Measurements from ENCODE around the gene PSAT1.

PSAT1 gene

DNA sequence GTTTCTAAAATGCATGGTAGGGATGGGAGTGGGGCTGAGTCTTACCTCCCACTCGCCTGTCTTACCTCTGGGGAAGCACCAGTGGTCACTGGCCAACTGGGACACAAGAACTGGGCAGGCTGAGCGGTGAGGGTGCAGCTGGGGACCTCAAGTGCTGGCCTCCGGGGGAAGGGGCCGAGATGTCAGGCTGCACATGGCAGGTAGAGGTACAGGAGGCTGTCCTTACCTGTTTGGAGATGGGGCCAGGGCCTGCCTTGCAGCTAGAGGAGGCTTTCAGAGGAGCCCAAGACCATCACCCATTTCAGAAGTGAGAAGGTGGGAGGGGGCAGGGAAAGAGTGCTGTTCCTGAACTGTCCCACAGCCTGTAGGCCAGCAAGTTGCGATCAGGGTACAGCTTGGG is 14.2 kb downstream of the PSAT1 start:
- Histone ChIP-seq H3K27me3 (ENCODE audit: insufficient read depth, insufficient read length) (no peaks in the 10 kb centered on the region), H3K9ac (ENCODE audit: insufficient read length, low read depth) (no peak overlapping the region), H3K4me1 (ENCODE audit: insufficient read depth, insufficient read length) (no peaks in the 10 kb centered on the region), H3K36me3 (ENCODE audit: insufficient read depth, insufficient read length, low read length) (peaks cover 85% of the 10 kb centered on the region), H3K4me3 (ENCODE audit: insufficient read length, low read depth) (no peak overlapping the region), H3K9me3 (ENCODE audit: insufficient read depth, low read length) (no peaks in the 10 kb centered on the region)
- TF ChIP-seq YY1 (IDR thresholded peaks at IDR 0.05; ENCODE audit: insufficient read depth, insufficient read length) (no peak), SUZ12 (IDR thresholded peaks at IDR 0.05; ENCODE audit: extremely low read depth, insufficient read depth, insufficient read length) (no peak), ZNF274 (IDR thresholded peaks at IDR 0.05; ENCODE audit: low read depth, low read length) (no peak)
- no peak for DNase-seq (ENCODE audit: low read depth, low spot score)

GRCh38 chr9:78311886-78312524 is 15.1 kb downstream of the PSAT1 start:
- H3K9me3 ChIP-seq (ENCODE audit: insufficient read depth, low read length), result no peaks in the 10 kb centered on the region
- no peak overlapping the region for H3K4me3 ChIP-seq (ENCODE audit: insufficient read length, low read depth)
- H3K4me1 ChIP-seq (ENCODE audit: insufficient read depth, insufficient read length), result no peaks in the 10 kb centered on the region
- H3K9ac ChIP-seq (ENCODE audit: insufficient read length, low read depth), result no peak overlapping the region
- peaks cover 85% of the 10 kb centered on the region for H3K36me3 ChIP-seq (ENCODE audit: insufficient read depth, insufficient read length, low read length)
- no peak for DNase-seq (ENCODE audit: low read depth, low spot score)
- TF ChIP-seq ZNF274 (IDR thresholded peaks at IDR 0.05; ENCODE audit: low read depth, low read length) (no peak), SUZ12 (IDR thresholded peaks at IDR 0.05; ENCODE audit: extremely low read depth, insufficient read depth, insufficient read length) (no peak), YY1 (IDR thresholded peaks at IDR 0.05; ENCODE audit: insufficient read depth, insufficient read length) (no peak)
- H3K27me3 ChIP-seq (ENCODE audit: insufficient read depth, insufficient read length), result no peaks in the 10 kb centered on the region

GRCh38 chr9:78314550-78314949 is 17.6 kb downstream of the PSAT1 start:
- Histone ChIP-seq H3K36me3 (ENCODE audit: insufficient read depth, insufficient read length, low read length) (peaks cover 87% of the 10 kb centered on the region), H3K9ac (ENCODE audit: insufficient read length, low read depth) (no peak overlapping the region), H3K9me3 (ENCODE audit: insufficient read depth, low read length) (no peaks in the 10 kb centered on the region), H3K4me3 (ENCODE audit: insufficient read length, low read depth) (no peak overlapping the region), H3K4me1 (ENCODE audit: insufficient read depth, insufficient read length) (no peaks in the 10 kb centered on the region), H3K27me3 (ENCODE audit: insufficient read depth, insufficient read length) (no peaks in the 10 kb centered on the region)
- no peak for DNase-seq (ENCODE audit: low read depth, low spot score)
- TF ChIP-seq ZNF274 (IDR thresholded peaks at IDR 0.05; ENCODE audit: low read depth, low read length) (no peak), YY1 (IDR thresholded peaks at IDR 0.05; ENCODE audit: insufficient read depth, insufficient read length) (no peak), SUZ12 (IDR thresholded peaks at IDR 0.05; ENCODE audit: extremely low read depth, insufficient read depth, insufficient read length) (no peak)

DNA sequence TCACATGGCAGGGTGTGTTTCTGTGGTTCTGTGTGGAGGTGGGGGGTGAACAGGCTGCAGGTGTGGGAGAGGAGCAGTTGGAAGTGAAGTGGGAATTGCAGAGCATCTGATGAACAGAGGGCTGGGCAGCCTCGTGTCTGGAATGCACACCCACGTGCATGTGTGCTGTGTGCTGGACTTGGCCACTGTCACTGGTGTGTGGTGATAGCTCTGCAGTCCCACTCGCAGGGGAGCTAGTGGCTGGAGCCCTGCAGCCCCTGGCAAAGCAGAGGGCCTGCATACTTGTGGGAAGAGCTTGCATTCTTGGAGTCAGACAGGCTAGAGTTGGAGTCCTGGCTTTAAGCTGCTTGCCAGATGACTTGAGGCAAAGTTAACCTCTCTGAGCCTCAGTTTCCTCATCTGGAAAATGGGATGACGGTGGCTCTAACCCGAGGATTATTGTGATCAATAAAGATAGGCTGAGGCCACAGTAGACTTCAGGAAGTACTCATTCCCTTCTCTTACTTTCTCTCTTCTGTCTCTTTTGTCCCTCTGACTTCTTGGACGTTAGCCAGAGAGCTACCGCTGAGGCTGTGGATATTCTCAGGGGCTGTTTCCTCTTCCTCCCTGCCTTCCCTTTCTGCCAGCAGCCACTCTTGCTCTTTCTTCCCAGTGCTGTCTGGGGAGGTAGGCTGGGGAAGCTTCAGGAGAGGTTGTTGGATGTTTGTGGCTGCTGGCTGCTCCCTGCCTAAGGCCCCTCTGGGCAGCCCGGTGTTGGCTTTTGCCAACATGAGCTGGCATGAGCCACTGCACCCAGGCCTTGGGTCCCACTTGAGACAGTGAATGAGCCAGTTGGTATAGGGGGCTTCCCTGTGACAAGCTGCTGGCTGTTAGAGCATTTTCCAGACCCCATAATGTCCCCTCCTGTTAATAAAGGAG is 18.3 kb downstream of the PSAT1 start:
- Histone ChIP-seq H3K4me1 (ENCODE audit: insufficient read depth, insufficient read length) (no peaks in the 10 kb centered on the region), H3K4me3 (ENCODE audit: insufficient read length, low read depth) (no peak overlapping the region), H3K27me3 (ENCODE audit: insufficient read depth, insufficient read length) (no peaks in the 10 kb centered on the region), H3K36me3 (ENCODE audit: insufficient read depth, insufficient read length, low read length) (peaks cover 87% of the 10 kb centered on the region), H3K9me3 (ENCODE audit: insufficient read depth, low read length) (no peaks in the 10 kb centered on the region), H3K9ac (ENCODE audit: insufficient read length, low read depth) (no peak overlapping the region)
- no peak for TF ChIP-seq YY1 (IDR thresholded peaks at IDR 0.05; ENCODE audit: insufficient read depth, insufficient read length)
- no peak for TF ChIP-seq ZNF274 (IDR thresholded peaks at IDR 0.05; ENCODE audit: low read depth, low read length)
- no peak for TF ChIP-seq SUZ12 (IDR thresholded peaks at IDR 0.05; ENCODE audit: extremely low read depth, insufficient read depth, insufficient read length)
- no peak for DNase-seq (ENCODE audit: low read depth, low spot score)

DNA sequence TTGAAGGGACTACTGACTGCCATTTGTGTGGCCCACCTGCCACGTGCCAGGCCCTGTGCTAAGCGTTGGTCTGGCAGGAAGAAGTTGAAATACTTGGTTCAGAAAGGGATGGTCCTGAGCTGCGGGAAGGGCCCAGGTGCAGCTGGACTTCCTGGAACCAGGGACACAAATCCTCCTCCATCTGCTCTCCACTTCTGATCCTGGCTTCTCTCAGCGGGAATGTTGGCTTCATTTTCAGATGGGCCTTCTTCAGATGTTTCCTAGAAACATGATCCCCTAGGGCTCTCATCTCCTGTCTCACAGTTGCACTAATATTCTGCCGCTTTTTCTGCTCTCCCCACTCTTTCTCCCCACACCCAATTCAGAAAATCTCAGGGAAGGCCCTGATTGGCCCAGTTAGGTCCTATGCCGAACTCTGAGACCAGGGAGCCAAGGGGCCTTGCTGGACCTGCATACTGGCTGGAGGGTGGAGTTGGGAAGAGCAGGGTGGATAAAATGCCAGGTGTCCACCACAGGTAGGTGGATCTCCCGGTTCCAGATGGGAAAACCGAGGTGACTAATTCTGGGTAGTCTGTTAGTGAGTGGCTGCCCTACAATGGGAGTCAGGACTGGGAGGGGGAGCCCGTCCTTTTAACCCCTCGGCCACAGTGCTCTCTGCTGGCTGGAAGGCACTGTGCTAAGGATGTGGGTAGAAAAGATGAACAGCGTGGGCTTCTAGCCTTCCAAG is 19.4 kb downstream of the PSAT1 start:
- Histone ChIP-seq H3K27me3 (ENCODE audit: insufficient read depth, insufficient read length) (no peaks in the 10 kb centered on the region), H3K4me3 (ENCODE audit: insufficient read length, low read depth) (no peak overlapping the region), H3K9ac (ENCODE audit: insufficient read length, low read depth) (no peak overlapping the region), H3K36me3 (ENCODE audit: insufficient read depth, insufficient read length, low read length) (peaks cover 89% of the 10 kb centered on the region), H3K9me3 (ENCODE audit: insufficient read depth, low read length) (no peaks in the 10 kb centered on the region), H3K4me1 (ENCODE audit: insufficient read depth, insufficient read length) (no peaks in the 10 kb centered on the region)
- TF ChIP-seq YY1 (IDR thresholded peaks at IDR 0.05; ENCODE audit: insufficient read depth, insufficient read length) (no peak), SUZ12 (IDR thresholded peaks at IDR 0.05; ENCODE audit: extremely low read depth, insufficient read depth, insufficient read length) (no peak), ZNF274 (IDR thresholded peaks at IDR 0.05; ENCODE audit: low read depth, low read length) (no peak)
- no peak for DNase-seq (ENCODE audit: low read depth, low spot score)

GRCh38 chr9:78319197-78320029 is 22.5 kb downstream of the PSAT1 start:
- DNase-seq (ENCODE audit: low read depth, low spot score), result no peak
- Histone ChIP-seq H3K4me1 (ENCODE audit: insufficient read depth, insufficient read length) (peaks cover 2% of the 10 kb centered on the region), H3K9me3 (ENCODE audit: insufficient read depth, low read length) (no peaks in the 10 kb centered on the region; the same call in 1 of the 2 replicates), H3K36me3 (ENCODE audit: insufficient read depth, insufficient read length, low read length) (peaks cover 95% of the 10 kb centered on the region), H3K9ac (ENCODE audit: insufficient read length, low read depth) (no peak overlapping the region), H3K4me3 (ENCODE audit: insufficient read length, low read depth) (no peak overlapping the region), H3K27me3 (ENCODE audit: insufficient read depth, insufficient read length) (no peaks in the 10 kb centered on the region)
- no peak for TF ChIP-seq ZNF274 (IDR thresholded peaks at IDR 0.05; ENCODE audit: low read depth, low read length)
- no peak for TF ChIP-seq YY1 (IDR thresholded peaks at IDR 0.05; ENCODE audit: insufficient read depth, insufficient read length)
- no peak for TF ChIP-seq SUZ12 (IDR thresholded peaks at IDR 0.05; ENCODE audit: extremely low read depth, insufficient read depth, insufficient read length)
